D721Med (cell line): Measurements from ENCODE around the gene KCNJ10.

Experiments
- DNase-seq: peaks from one replicate; pipeline ENCODE4 v3.0.0; 2011; ENCODE audit warnings: low spot score; ENCODE audit not compliant: insufficient read length
- FAIRE-seq: peaks from 2 replicates; lab custom pipeline; 2011; peaks lifted over from hg19 to GRCh38; lab: Jason Lieb, UNC
- TF ChIP-seq, protein P1 (sequence below): IDR thresholded peaks from 2 replicates; pipeline ENCODE4 v1.5.1; 2012; ENCODE audit warnings: mild to moderate bottlenecking, control low read depth; ENCODE audit not compliant: insufficient read depth; ENCODE audit errors: missing control alignments

KCNJ10 gene

DNA sequence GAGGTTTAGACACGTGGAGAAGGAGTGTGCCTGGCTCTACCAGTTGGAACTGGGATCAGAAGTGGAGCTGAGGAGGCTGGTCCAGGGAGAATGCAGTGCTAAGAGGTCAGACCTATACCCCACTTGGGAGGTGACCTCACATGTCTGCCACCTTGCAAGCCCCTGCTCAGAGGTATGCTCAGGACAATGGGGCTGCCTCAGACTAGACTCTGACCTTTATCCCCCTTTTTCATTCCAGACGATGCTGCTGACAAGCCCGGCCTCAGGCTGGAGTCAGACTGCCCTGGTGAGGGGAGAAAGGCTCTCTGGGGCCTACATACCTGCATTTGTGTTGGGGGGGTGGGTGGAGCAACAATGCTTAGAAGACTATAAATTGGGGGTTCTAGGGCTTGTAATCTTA, 5.2 kb downstream of the KCNJ10 start:
- DNase-seq (no peak), FAIRE-seq (no peak)
- TF ChIP-seq, protein P1, sequence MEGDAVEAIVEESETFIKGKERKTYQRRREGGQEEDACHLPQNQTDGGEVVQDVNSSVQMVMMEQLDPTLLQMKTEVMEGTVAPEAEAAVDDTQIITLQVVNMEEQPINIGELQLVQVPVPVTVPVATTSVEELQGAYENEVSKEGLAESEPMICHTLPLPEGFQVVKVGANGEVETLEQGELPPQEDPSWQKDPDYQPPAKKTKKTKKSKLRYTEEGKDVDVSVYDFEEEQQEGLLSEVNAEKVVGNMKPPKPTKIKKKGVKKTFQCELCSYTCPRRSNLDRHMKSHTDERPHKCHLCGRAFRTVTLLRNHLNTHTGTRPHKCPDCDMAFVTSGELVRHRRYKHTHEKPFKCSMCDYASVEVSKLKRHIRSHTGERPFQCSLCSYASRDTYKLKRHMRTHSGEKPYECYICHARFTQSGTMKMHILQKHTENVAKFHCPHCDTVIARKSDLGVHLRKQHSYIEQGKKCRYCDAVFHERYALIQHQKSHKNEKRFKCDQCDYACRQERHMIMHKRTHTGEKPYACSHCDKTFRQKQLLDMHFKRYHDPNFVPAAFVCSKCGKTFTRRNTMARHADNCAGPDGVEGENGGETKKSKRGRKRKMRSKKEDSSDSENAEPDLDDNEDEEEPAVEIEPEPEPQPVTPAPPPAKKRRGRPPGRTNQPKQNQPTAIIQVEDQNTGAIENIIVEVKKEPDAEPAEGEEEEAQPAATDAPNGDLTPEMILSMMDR: no peak

DNA sequence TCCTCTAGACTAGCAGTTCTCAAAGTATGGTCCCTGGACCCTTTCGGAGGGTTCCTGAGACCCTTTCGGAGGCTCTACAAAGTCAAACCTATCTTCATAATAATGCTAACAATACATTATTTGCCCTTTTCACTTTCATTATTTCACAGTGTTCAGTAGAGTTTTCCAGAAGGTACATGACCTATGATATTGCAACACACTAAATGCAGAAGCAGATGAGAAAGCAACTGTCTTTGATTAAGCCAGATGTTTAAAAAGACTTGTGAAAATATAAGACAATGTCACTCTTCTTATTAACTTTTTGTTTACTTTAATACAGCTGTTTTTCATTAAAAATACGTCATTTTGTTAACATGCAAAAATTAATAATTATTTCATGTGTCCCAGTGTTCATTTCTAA, 5.8 kb downstream of the KCNJ10 start:
- TF ChIP-seq, protein P1: no peak
- FAIRE-seq: no peak
- DNase-seq: no peak

DNA sequence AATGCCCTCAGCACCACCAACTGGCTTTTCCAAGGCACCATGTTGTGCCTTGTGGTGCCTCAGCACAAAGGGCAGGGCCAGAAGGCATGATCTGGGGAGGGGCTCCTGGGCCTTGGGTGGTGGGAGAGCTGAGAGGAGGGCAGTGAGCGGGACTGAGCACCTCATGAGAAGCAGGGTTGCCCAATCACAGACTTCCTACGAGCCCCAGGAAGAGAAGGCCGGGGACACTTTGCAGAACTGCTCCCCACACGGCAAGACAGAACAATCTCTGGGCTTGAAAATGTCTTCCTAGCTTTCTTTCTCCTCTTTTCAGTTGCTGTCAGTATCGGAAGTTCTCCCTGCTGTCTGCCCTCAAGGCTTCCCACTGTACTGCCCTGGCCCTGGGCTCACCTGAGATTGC, 6.8 kb downstream of the KCNJ10 start:
- DNase-seq: no peak
- FAIRE-seq: no peak
- TF ChIP-seq, protein P1: no peak

DNA sequence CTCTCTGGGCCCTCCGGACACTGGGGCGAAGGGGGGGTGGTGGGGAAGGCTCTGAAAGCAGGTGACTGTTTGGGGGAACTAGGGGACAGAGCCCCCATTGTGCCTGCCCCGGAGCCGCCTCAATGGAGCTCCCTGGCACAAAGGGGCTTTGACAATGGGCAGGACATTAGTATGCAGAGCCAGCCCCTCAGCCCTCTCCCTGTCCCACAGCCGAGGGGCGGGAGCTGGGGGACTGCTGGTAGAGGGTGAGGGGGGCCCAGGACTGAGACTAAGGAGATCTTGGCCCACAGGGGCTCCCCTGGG, 7.8 kb downstream of the KCNJ10 start:
- FAIRE-seq: no peak
- no peak for DNase-seq
- TF ChIP-seq, protein P1: no peak

DNA sequence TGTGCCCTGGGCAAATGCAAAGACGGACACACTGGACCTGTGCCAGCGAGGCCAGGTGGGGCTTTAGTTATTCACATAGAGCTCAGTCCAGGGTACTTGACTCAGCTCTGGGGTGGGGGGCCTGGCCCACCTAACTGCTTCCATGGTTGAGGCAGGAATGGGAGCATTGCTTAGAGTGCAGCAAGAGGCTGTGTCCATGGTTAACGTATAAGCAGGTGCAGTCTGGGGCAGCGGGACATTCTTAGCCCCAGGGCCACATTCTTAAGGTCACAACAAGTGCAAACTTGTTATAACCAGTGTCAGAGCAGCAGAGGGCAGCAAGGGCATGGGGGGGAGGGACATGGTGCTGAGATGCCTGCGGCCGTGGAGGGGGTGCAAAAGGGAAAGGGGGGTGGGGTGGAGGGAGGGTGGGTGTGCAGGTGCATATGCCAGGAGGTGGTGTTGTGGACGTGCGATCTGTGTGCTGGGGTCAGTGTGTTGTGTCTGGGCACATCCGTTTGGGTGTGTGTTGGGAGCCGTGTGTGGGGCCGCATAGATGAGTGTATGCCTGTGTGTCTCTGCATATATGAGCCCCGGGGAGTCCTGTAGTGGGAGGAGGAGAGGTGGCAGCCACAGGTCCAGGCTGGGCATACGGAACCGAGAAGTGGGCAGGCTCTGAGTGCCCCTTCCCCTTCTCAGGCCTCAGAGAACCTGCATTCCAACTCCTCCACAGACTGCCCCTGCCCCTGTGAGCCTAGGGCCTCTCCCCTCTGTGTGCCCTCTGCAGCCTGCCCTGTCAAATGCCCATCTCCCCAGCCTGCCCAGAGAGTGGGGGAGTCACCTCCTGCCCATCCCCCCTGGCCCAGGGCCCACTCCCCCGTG, 8.4 kb downstream of the KCNJ10 start:
- FAIRE-seq (no peak), DNase-seq (no peak)
- TF ChIP-seq, protein P1: no peak

DNA sequence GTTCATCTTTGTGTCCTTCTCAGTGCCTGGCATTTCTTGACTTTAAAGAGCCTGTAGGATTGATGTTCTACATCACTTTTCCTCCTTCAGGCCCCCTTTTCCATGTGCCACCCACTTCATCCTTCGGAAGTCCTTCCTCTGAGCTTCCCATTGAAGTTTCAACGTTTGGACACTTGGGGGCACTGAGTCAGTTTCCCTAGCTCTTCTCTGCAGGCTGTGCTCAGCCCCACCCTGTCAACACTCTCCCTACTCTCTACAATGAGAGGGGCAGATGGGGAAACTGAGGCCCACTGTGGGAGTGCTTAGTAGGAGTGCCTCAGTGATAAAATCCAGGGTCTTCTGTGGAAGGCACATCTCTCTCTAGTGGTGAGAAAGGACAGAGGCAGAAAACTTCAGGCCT, 11.9 kb downstream of the KCNJ10 start:
- TF ChIP-seq, protein P1: no peak
- FAIRE-seq (no peak), DNase-seq (no peak)

DNA sequence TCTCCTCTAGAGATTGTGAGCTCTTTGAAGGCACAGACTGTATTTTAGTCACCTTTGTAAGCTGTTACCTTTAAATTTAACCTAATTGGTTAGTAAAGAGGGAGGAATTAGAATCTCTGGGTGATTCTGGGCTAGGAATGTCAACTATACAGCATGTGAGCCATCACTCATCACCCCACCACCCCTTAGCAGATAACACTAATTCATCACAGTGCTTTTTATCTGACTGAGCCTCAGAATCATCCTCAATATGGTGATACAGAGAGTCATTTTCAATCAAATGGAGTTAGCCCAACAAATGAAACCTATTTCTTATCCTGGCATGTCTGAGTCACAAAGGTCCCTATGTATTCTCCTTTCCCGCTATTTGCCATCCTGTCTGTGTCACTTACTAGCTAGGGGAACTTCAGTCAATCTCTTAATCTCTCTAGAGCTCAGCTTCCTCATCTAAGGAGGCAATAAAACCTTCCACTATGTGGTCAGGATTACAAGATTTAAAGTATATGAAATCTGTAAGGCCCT, 13.3 kb downstream of the KCNJ10 start:
- FAIRE-seq (no peak), DNase-seq (no peak)
- TF ChIP-seq, protein P1: no peak
